H9 (cell line): ENCODE results near the gene GALNT9. TPM values are rescaled to one million over a fixed set of nuclear protein-coding genes. Genes with fewer than 3 reads are reported as not detected.

ENCODE experiments used
- DNase-seq: peaks from one replicate; pipeline ENCODE4 v3.0.0-alpha.2; 2017
- H2AFZ ChIP-seq: one replicate; pipeline ENCODE4 v1.6.1; 2013; ENCODE audit warnings: mild to moderate bottlenecking, low read length, control low read depth, moderate library complexity
- H2AK5ac ChIP-seq: 2 replicates; pipeline ENCODE4 v1.6.1; 2013; ENCODE audit warnings: low read length, control low read depth, mixed read lengths; ENCODE audit not compliant: insufficient read length
- H2BK120ac ChIP-seq: one replicate; pipeline ENCODE4 v1.6.1; 2013; ENCODE audit warnings: low read depth, mild to moderate bottlenecking, low read length, control low read depth, inconsistent platforms; ENCODE audit not compliant: poor library complexity, severe bottlenecking
- H2BK12ac ChIP-seq: 2 replicates; pipeline ENCODE4 v1.6.1; 2013; ENCODE audit warnings: low read length, control low read depth, mixed read lengths, low read depth; ENCODE audit not compliant: insufficient read length
- H2BK15ac ChIP-seq: 2 replicates; pipeline ENCODE4 v1.6.1; 2013; ENCODE audit warnings: low read depth, low read length, control low read depth
- H2BK20ac ChIP-seq: one replicate; pipeline ENCODE4 v1.6.1; 2013; ENCODE audit warnings: low read depth, mild to moderate bottlenecking, low read length, control low read depth, inconsistent platforms; ENCODE audit not compliant: poor library complexity, severe bottlenecking
- H2BK5ac ChIP-seq: 2 replicates; pipeline ENCODE4 v1.6.1; 2013; ENCODE audit warnings: low read length, control low read depth, mixed read lengths; ENCODE audit not compliant: insufficient read length
- H3K14ac ChIP-seq: 2 replicates; pipeline ENCODE4 v1.6.1; 2013; ENCODE audit warnings: low read length, control low read depth; ENCODE audit not compliant: insufficient read depth
- H3K18ac ChIP-seq: 2 replicates; pipeline ENCODE4 v1.6.1; 2013; ENCODE audit warnings: low read depth, mild to moderate bottlenecking, mixed read lengths, low read length, control low read depth; ENCODE audit not compliant: insufficient read length
- H3K23ac ChIP-seq: 2 replicates; pipeline ENCODE4 v1.6.1; 2013; ENCODE audit warnings: low read length, control low read depth, mixed read lengths, low read depth; ENCODE audit not compliant: insufficient read length
- H3K23me2 ChIP-seq: 2 replicates; pipeline ENCODE4 v1.6.1; 2013; ENCODE audit warnings: low read depth, mild to moderate bottlenecking, mixed read lengths, low read length, control low read depth; ENCODE audit not compliant: insufficient read length, poor library complexity, severe bottlenecking
- H3K27ac ChIP-seq: 2 replicates; pipeline ENCODE4 v1.5.1; 2013; ENCODE audit warnings: low read length, control low read depth, mixed read lengths, low read depth; ENCODE audit not compliant: insufficient read length
- H3K27me3 ChIP-seq: 2 replicates; pipeline ENCODE4 v1.6.1; 2013; ENCODE audit warnings: low read length, control low read depth, inconsistent platforms; ENCODE audit not compliant: insufficient read depth
- H3K4ac ChIP-seq: 2 replicates; pipeline ENCODE4 v1.6.1; 2013; ENCODE audit warnings: low read depth, mild to moderate bottlenecking, control low read depth, inconsistent platforms, low read length, moderate library complexity
- H3K4me1 ChIP-seq: 2 replicates; pipeline ENCODE4 v1.6.1; 2013; ENCODE audit warnings: low read length, control low read depth, inconsistent platforms; ENCODE audit not compliant: insufficient read depth
- H3K4me2 ChIP-seq: 2 replicates; pipeline ENCODE4 v1.6.1; 2013; ENCODE audit warnings: low read length, control low read depth, mixed read lengths; ENCODE audit not compliant: insufficient read length, insufficient read depth
- H3K56ac ChIP-seq: 2 replicates; pipeline ENCODE4 v1.6.1; 2013; ENCODE audit warnings: low read depth, mild to moderate bottlenecking, mixed read lengths, low read length, control low read depth; ENCODE audit not compliant: insufficient read length
- H3K79me1 ChIP-seq: 2 replicates; pipeline ENCODE4 v1.6.1; 2013; ENCODE audit warnings: low read depth, mild to moderate bottlenecking, moderate library complexity, low read length, control low read depth, inconsistent platforms; ENCODE audit not compliant: insufficient read depth, poor library complexity, severe bottlenecking
- H3K79me2 ChIP-seq: 2 replicates; pipeline ENCODE4 v1.6.1; 2013; ENCODE audit warnings: low read length, control low read depth, inconsistent platforms; ENCODE audit not compliant: insufficient read depth
- H3K9ac ChIP-seq: 2 replicates; pipeline ENCODE4 v1.6.1; 2013; ENCODE audit warnings: low read length, control low read depth, mixed read lengths; ENCODE audit not compliant: insufficient read length; ENCODE audit errors: extremely low read depth
- H3K9me3 ChIP-seq: one replicate; pipeline ENCODE4 v1.6.1; 2013; ENCODE audit warnings: low read depth, low read length, inconsistent platforms; ENCODE audit not compliant: control insufficient read depth
- H3T11ph ChIP-seq: one replicate; pipeline ENCODE4 v1.6.1; 2013; ENCODE audit warnings: mild to moderate bottlenecking, low read length, control low read depth, inconsistent platforms
- H4K20me1 ChIP-seq: one replicate; pipeline ENCODE4 v1.6.1; 2013; ENCODE audit not compliant: control insufficient read depth, insufficient read length, insufficient read depth
- H4K5ac ChIP-seq: 2 replicates; pipeline ENCODE4 v1.6.1; 2013; ENCODE audit warnings: low read depth, mild to moderate bottlenecking, mixed read lengths, low read length, control low read depth; ENCODE audit not compliant: insufficient read length
- H4K8ac ChIP-seq: replicated peaks from 2 replicates; pipeline ENCODE4 v1.6.1; 2013; ENCODE audit warnings: low read length, control low read depth, mixed read lengths, low read depth; ENCODE audit not compliant: insufficient read length
- H4K91ac ChIP-seq: 2 replicates; pipeline ENCODE4 v1.6.1; 2013; ENCODE audit warnings: low read depth, mild to moderate bottlenecking, moderate library complexity, mixed read lengths, low read length, control low read depth; ENCODE audit not compliant: insufficient read length
- H3K27ac Mint-ChIP-seq, 3 experiments: 2 replicates in 2 of 3; 3 replicates in 1 of 3; pipeline ENCODE4 v1.8.0; 2020 to 2021; ENCODE audit warnings: mixed read lengths in 3 of 3, mild to moderate bottlenecking in 1 of 3, moderate library complexity in 1 of 3
- H3K27me3 Mint-ChIP-seq: 2 replicates; pipeline ENCODE4 v1.8.0; 2021; ENCODE audit warnings: low read depth, mild to moderate bottlenecking, moderate library complexity, mixed read lengths
- H3K36me3 Mint-ChIP-seq, 3 experiments: 2 replicates in 2 of 3; 3 replicates in 1 of 3; pipeline ENCODE4 v1.8.0; 2020 to 2021; ENCODE audit warnings: low read depth in 3 of 3, mixed read lengths in 3 of 3; ENCODE audit not compliant: insufficient read depth in 1 of 3
- H3K4me1 Mint-ChIP-seq, 2 experiments: 2 replicates each; pipeline ENCODE4 v1.8.0; 2020; ENCODE audit warnings: mixed read lengths in 2 of 2
- H3K4me3 Mint-ChIP-seq, 2 experiments: 2 replicates in 1 of 2; 3 replicates in 1 of 2; pipeline ENCODE4 v1.8.0; 2020 to 2021; ENCODE audit warnings: mild to moderate bottlenecking in 2 of 2, mixed read lengths in 2 of 2, moderate library complexity in 1 of 2
- H3K9me3 Mint-ChIP-seq, 2 experiments: 2 replicates in 1 of 2; 3 replicates in 1 of 2; pipeline ENCODE4 v1.8.0; 2020; ENCODE audit warnings: mild to moderate bottlenecking in 2 of 2, mixed read lengths in 2 of 2, moderate library complexity in 1 of 2
- CTCF ChIP-seq: fragments of 200-600 bp; sonication (generic); conservative IDR thresholded peaks from 3 replicates; pipeline ENCODE4 v1.8.0; 2021; ENCODE audit warnings: antibody characterized with exemption, mild to moderate bottlenecking
- WGBS: extraction: QIAGEN DNeasy Blood & Tissue Kit; methylation state at CpG from one replicate; pipeline ENCODE4 v1.1.7; 2013; ENCODE audit warnings: missing lambda C conversion rate, low lambda C conversion rate, mixed read lengths; ENCODE audit not compliant: insufficient read length; ENCODE audit errors: extremely low coverage; 5-methylcytosine and 5-hydroxymethylcytosine counted together
- total RNA-seq: library from RNA; stranded (reverse); gene quantifications from 2 replicates; pipeline ENCODE4 v1.2.1, GENCODE V29; 2021

The GALNT9 gene
- total RNA-seq, 1 experiment from 2014 or later = 0.35 TPM

DNA sequence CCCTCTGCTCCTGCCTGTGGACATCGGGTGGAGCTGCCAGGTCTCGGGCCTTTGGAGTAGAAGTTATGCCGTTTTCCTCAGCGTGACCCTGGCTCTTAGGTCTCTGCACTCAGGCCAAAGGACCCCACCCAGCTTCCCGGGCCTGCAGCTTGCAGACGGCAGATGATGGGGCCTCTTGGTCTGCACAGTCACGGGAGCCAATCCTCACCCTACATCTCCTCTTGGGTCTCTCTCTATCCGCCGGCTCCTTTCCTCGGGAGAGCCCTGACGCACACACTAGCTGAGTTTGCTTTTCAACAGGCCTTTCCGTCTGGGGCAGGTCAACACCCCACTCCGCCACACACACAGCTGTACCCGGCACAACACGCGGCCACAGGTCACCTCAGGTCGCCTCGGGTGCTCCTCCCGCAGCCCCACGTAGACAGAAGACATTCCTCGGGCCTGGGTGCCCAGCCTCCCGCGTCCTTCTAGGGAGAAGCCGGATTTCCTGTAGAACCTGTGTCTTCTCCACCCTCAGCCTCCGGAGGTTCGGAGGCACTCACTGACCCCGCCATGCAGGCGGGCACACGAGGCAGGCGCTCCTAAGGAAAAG, 9.9 kb downstream of the GALNT9 start:
- no peak for DNase-seq
- H3K27me3 Mint-ChIP-seq = peaks cover 72% of the 10 kb centered on the region

More for the DNA sequence above, 9.9 kb downstream of the GALNT9 start:
- no peaks in the 10 kb centered on the region for H3K23me2 ChIP-seq
- no peak overlapping the region for H2BK120ac ChIP-seq
- H2AK5ac ChIP-seq = no peak overlapping the region
- H4K5ac ChIP-seq = no peak overlapping the region
- H4K91ac ChIP-seq = no peak overlapping the region
- Mint-ChIP-seq H3K9me3 (no peaks in the 10 kb centered on the region; a peak in 1 of 5 replicates), H3K4me1 (peaks cover 0 to 9% of the 10 kb centered on the region in 2 experiments; a peak in 2 of 4 replicates), H3K4me3 (no peak overlapping the region), H3K27ac (peak overlapping the region in 2 of 3 experiments; percentile 16 to 85; a peak in 2 of 7 replicates), H3K36me3 (no peaks in the 10 kb centered on the region)
- no peak overlapping the region for H2AFZ ChIP-seq
- H3K23ac ChIP-seq = no peak overlapping the region
- no peaks in the 10 kb centered on the region for H3K79me1 ChIP-seq
- H3K9ac ChIP-seq = no peak overlapping the region
- no CpG with 5 or more reads among the region's 30 CpGs for WGBS
- H3K9me3 ChIP-seq = no peaks in the 10 kb centered on the region
- no peak overlapping the region for H2BK5ac ChIP-seq
- no peak overlapping the region for H2BK12ac ChIP-seq
- no peaks in the 10 kb centered on the region for H3K79me2 ChIP-seq
- no peak overlapping the region for H4K8ac ChIP-seq
- no peaks in the 10 kb centered on the region for H3K4me1 ChIP-seq
- H3K4me2 ChIP-seq = no peak overlapping the region
- no peak overlapping the region for H3K4ac ChIP-seq
- no peak overlapping the region for H2BK15ac ChIP-seq
- no peak overlapping the region for H3K56ac ChIP-seq
- TF ChIP-seq CTCF = no peak
- H3K18ac ChIP-seq = no peak overlapping the region
- no peaks in the 10 kb centered on the region for H3K27me3 ChIP-seq
- no peak overlapping the region for H3K14ac ChIP-seq
- H4K20me1 ChIP-seq = no peaks in the 10 kb centered on the region
- no peak overlapping the region for H3K27ac ChIP-seq
- H2BK20ac ChIP-seq = no peak overlapping the region
- H3T11ph ChIP-seq = no peak overlapping the region
